HG02763 (cell line): ENCODE results near the gene ANAPC15.

Experiments
- ATAC-seq: cut with Tn5 transposase; IDR thresholded peaks from one replicate; pipeline ENCODE4 v1.9.1; 2021; ENCODE audit warnings: mild to moderate bottlenecking, moderate library complexity; ENCODE audit not compliant: unreplicated experiment

The ANAPC15 gene

GRCh38 chr11:72088076-72088808 is 24.3 kb downstream of the ANAPC15 start:
- no peak for ATAC-seq

DNA sequence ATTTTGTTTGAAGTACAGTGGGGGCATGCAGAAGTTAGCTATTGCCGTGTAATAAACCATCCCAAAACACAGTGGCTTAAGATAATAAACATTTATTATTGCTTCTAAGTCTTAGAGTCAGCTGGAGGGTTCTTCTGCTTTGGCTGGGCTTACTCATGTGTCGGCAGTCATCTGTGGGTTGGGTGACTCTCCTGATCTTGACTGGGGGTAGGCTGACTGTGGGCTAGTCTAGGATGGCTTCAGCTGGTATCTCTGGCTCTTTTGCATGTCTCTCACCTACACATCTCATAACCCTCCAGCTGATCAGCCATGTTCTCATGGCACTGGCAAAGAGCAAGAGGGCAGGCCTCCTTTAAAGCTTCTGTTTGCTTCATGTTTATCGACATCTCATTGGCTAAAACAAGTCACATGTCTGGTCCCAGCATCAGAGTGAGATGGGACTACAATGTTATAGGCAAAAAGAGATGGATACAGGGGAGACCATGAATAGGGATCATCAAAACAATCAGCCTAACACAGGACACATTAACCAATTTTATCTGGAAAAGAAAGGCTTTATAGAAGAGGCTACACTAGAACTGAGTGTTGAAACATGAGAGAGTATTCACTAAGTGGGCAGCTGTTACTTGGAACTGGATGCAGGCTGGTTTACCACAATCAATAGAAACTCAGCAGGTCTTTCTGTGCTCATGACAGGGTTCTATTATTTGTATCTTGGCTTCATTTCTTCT is 26.7 kb downstream of the ANAPC15 start:
- ATAC-seq: no peak

DNA sequence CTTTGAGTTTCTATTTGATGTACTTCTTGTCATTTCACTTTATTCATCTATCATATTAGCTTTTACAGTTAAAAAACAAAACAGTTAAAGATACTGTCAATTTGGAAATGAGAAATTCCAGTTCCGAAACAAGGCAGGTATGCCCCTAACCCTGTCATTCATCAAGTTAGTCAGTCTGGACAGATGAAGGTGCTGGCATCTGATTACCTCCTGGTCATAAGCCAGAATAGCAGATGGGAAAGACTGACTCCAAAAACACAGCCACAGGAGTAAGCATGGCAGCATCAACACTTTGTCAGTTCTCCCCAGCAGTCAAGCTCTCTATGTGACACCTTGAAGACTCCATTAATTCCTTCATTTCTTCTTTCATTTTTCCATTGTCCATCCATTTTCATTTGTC is 27.5 kb downstream of the ANAPC15 start:
- no peak for ATAC-seq

DNA sequence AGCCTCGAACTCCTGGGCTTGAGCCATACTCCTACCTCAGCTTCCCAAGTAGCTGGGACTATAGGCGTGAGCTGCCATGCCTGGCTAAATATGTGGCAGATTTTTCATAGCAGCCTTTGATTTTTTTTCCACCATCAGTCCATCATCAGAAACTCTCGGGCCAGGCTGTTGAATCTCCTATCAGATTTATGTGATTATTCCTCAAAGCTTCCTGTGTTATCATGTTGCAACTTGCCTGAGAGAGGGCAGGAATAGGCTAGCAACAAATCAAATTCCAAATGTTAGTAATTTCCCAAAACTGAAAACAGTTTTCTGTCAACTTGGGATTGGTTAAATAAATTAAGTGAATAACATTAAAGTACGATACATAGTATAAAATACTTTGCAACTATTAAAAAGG is 28.4 kb downstream of the ANAPC15 start:
- no peak for ATAC-seq

DNA sequence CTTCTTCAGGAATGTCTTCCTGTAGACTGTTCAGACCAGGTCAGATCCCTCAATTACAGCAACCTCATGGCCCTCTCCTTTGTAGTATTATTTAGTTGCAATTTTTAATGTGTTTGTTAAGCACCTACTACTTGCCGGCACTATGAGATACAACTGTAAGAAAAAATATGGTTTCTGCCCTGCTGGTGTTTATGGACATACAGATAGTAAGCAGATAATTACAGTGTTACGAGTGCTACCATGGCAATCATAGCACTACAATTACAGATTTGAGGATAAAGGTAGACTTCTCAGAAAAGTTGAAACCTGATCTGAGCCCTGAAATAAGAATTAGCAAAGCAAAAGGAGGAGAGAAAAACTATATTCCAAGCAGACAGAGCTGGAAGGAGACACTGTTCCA is 29.1 kb downstream of the ANAPC15 start:
- ATAC-seq: no peak

DNA sequence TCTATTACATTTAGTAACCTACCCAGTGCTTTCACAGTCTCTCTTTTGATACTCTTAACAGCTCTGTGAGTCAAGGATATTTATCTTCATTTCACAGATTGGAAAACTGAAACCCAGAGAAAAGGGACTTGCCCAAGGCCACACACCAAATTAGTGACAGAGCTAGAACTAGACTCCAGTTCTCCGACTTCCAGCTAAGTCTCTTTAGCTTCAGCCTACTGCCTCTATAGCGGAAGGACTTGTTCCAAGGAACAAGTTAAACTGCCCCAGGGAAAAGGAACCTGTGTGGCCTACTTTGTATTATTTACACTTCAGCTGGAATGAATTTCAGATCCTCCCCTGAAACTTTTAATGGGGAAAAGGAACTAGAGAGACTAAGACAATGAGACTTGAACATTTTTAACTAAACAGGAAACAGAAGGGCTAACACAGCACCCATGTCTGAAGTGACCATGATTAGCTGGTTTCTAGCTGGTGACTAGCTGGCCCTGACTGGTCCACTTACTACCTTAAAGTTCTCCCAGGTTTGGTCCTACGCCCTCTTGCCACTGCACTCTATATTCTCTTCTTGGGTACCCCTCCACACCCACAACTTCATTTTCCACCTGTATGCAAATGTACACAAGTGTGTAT is 30.6 kb downstream of the ANAPC15 start:
- ATAC-seq: no peak

- ATAC-seq: no peak
Measured at GRCh38 chr11:72081184-72081644, 31.3 kb downstream of the ANAPC15 start.

GRCh38 chr11:72080326-72081183 is 31.9 kb downstream of the ANAPC15 start, which contains the start of the genes LRRC51 and NUMA1:
TSS of gene LRRC51 (plus strand) at chr11:72080850. CDS start at chr11:72089084, 8,234 bp downstream.
TSS of gene NUMA1 (minus strand) at chr11:72080542. CDS start at chr11:72035943, 44,599 bp downstream.
- ATAC-seq: peak; percentile 92

DNA sequence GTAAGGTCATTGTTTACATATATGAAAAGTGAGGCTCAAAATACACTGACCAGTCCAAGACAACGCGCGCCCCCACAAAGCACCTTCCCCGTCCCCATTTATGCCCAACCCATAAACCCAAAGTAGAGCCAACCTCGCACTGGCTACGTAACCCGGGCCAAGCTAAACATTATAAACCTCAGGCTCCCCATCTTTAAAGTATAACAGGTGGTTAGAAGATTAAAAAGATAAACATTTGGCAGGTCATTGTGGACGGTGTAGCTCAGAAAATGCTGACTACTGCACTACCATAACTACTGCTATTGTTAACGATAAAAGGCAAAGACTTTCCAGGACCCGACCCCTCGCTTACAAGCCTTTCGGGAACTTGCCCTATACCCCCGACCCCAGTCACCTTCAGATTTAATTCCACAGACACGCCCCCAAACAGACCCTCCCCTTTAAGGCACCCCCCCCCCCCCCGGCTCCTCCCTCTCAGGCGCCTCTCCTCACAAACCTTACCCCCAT is 32.6 kb downstream of the ANAPC15 start:
- no peak for ATAC-seq

DNA sequence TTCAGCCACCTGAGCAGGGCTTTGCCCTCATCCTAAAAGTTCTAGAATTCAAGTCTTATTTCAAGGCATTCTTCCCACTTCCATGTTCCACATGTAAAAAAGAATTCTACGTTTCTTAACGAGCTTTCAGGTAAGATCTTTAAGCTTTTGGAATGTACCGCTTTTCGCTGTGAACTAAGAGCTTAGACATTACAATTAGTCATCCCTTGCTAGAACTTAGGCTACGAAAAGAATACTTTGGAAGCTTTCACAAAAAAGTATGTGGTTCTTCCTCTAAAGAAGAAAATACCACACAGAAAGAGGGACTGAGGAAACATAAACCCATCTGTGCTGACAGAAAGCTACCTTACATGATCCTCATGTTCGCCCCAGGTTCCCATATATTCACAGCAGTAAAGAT is 34.0 kb downstream of the ANAPC15 start:
- no peak for ATAC-seq

GRCh38 chr11:72075756-72076155 is 36.7 kb downstream of the ANAPC15 start:
- ATAC-seq: no peak

GRCh38 chr11:72075109-72075508 is 37.4 kb downstream of the ANAPC15 start:
- no peak for ATAC-seq

DNA sequence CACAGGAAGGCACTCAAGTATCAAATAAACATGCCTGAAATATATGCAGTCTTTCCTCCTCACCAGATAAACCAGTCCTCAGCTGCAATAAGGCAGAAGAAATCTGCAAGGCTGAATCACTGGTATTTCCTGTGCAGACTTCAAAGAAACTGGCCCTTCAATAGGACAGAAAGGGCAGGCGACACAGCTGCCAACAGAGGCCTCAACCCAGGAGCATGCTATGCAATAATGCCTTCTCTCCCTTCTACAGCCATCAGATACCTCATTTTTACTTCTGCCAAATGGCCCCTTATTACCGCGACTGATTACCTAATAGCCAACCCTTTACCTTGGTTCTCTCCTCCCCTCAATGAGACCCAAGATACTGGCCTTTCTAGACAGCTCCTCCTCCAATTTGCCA is 40.1 kb downstream of the ANAPC15 start:
- ATAC-seq: no peak

GRCh38 chr11:72070491-72070890 is 42.0 kb downstream of the ANAPC15 start:
- no peak for ATAC-seq

- no peak for ATAC-seq
Measured at GRCh38 chr11:72069787-72070251, 42.7 kb downstream of the ANAPC15 start.

- ATAC-seq: no peak
Measured at GRCh38 chr11:72069200-72069599, 43.3 kb downstream of the ANAPC15 start.

GRCh38 chr11:72067676-72068075 is 44.8 kb downstream of the ANAPC15 start:
- ATAC-seq: no peak

GRCh38 chr11:72067266-72067665 is 45.2 kb downstream of the ANAPC15 start:
- ATAC-seq: no peak

DNA sequence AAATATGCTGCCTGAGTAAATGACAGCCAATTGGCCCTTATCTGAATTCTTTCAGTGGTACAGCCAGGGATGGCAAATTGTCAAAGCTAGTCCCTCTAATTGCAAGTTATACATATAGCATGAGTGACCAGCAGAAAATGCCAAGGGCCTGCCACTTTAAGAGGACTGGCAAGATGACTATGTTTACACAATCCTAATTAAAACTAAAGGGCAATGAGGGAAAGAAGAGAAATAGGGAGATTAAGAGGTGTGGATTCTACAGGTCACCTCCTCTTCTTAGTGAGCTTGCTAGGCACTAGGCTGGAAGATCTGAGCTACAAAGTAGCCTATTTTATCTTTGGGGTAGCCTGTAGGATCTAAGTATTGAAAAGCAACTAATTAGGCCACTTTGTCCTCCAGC is 45.6 kb downstream of the ANAPC15 start:
- ATAC-seq: no peak

DNA sequence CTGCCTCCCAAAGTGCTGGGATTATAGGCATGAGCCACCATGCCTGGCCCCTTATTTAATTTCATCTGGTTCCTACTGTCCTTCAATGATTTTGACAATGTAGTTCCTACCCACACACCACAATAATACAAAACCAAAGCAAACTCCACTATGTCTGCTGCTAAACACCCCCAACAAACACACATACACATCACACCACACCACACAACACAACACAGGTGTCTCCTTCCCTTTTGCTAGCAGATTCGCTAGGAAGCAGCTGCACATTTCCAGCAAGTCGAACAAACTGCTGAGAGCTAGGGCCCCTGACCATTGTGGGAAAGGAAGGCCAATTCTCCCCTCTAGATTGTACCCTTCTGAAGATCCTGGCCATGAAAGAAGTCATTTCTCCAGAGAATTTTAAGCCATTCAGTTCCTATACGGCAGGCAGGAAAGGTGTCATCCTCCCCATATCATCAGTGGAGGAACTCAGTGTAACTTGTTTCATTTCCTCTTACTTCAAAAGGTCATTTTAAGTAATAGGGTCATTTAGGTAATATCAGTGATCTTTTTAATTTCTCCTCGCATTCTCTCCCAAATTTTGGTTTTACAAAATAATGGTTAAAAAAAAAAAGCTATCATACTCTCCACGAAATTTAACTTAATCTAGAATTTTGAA is 50.6 kb downstream of the ANAPC15 start:
- no peak for ATAC-seq
